Testis (tissue), 3 donors: ENCODE data around the gene PPP1R14C. TPM values are rescaled to one million over a fixed set of nuclear protein-coding genes. Genes with fewer than 3 reads are reported as not detected.

ENCODE experiments used
- DNase-seq: peaks from one replicate; pipeline ENCODE4 v3.0.0-alpha.2; 2019
- H3K27ac ChIP-seq, 2 donors: fragments of 200-600 bp; sonication (generic); one replicate each; pipeline ENCODE4 v1.5.1; 2019
- H3K27me3 ChIP-seq: fragments of 200-600 bp; sonication (generic); one replicate; pipeline ENCODE4 v1.5.1; 2019
- H3K36me3 ChIP-seq: fragments of 200-600 bp; sonication (generic); one replicate; pipeline ENCODE4 v1.5.1; 2017; ENCODE audit warnings: low read depth; ENCODE audit errors: missing control alignments
- H3K4me1 ChIP-seq: fragments of 200-600 bp; sonication (generic); one replicate; pipeline ENCODE4 v1.5.1; 2019
- H3K4me3 ChIP-seq, 2 donors: fragments of 200-600 bp; sonication (generic); one replicate each; pipeline ENCODE4 v1.5.1; 2017 to 2019
- H3K9me3 ChIP-seq: fragments of 200-600 bp; sonication (generic); one replicate; pipeline ENCODE4 v1.5.1; 2017
- POLR2A ChIP-seq: fragments of 450-650 bp; IDR thresholded peaks from one replicate; pipeline ENCODE4 v1.6.1; 2017; ENCODE audit warnings: antibody characterized with exemption, mild to moderate bottlenecking, moderate library complexity
- WGBS, 2 donors: methylation state at CpG; one replicate each; pipeline ENCODE4 v1.1.5; 2018; 5-methylcytosine and 5-hydroxymethylcytosine counted together
- intact Hi-C: fragments of 100-400 bp; cut with DNase I; formaldehyde crosslinking; loops from one replicate; pipeline ENCODE4 v1.15.1; 2023; ENCODE audit warnings: low total_unique reads
- polyA plus RNA-seq: library from polyadenylated mRNA; stranded (reverse); fragments of 350-450 nt; fragmentation: Illumina TruSeq; extraction: RNeasy Lipid Tissue Mini Kit (QIAGEN cat#74804); gene quantifications from one replicate; pipeline ENCODE4 v1.2.3, GENCODE V29; 2014; ENCODE audit warnings: low read depth, low replicate concordance; ENCODE audit not compliant: insufficient read depth
- total RNA-seq, 2 donors: library from RNA; depleted of rRNA; stranded (reverse); fragments of >200 nt; gene quantifications; one replicate each; pipeline ENCODE4 v1.2.3, GENCODE V29; 2016
- TF ChIP-seq, protein P1 (sequence below), 3 experiments: fragments of 450-650 bp in 2 of 3; fragments of 200-600 bp in 1 of 3; sonication (generic) in 1 of 3; IDR thresholded peaks; one replicate each; pipeline ENCODE4 v1.5.1; 2016 to 2019; ENCODE audit warnings: antibody characterized with exemption in 3 of 3, mild to moderate bottlenecking in 2 of 3, moderate library complexity in 1 of 3

PPP1R14C gene
- total and polyA plus RNA-seq, 3 donors from 2014 or later = 11.1 to 27.1 (median 22.4) TPM

- Histone ChIP-seq H3K27me3 (no peaks in the 10 kb centered on the region), H3K27ac (no peak overlapping the region), H3K4me1 (peaks cover 8% of the 10 kb centered on the region), H3K4me3 (no peak overlapping the region), H3K9me3 (no peaks in the 10 kb centered on the region), H3K36me3 (no peaks in the 10 kb centered on the region)
- DNase-seq = no peak
- whole genome bisulfite sequencing, 2 donors = 80 to 98% methylated on average over 5 of the region's 5 CpGs
- intact Hi-C loops = no loop called here
- TF ChIP-seq POLR2A = no peak
- TF ChIP-seq, protein P1, sequence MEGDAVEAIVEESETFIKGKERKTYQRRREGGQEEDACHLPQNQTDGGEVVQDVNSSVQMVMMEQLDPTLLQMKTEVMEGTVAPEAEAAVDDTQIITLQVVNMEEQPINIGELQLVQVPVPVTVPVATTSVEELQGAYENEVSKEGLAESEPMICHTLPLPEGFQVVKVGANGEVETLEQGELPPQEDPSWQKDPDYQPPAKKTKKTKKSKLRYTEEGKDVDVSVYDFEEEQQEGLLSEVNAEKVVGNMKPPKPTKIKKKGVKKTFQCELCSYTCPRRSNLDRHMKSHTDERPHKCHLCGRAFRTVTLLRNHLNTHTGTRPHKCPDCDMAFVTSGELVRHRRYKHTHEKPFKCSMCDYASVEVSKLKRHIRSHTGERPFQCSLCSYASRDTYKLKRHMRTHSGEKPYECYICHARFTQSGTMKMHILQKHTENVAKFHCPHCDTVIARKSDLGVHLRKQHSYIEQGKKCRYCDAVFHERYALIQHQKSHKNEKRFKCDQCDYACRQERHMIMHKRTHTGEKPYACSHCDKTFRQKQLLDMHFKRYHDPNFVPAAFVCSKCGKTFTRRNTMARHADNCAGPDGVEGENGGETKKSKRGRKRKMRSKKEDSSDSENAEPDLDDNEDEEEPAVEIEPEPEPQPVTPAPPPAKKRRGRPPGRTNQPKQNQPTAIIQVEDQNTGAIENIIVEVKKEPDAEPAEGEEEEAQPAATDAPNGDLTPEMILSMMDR (IDR thresholded peaks at IDR 0.05) = no peak
Observed at GRCh38 chr6:150233843-150234269, 91.0 kb downstream of the PPP1R14C start.

DNA sequence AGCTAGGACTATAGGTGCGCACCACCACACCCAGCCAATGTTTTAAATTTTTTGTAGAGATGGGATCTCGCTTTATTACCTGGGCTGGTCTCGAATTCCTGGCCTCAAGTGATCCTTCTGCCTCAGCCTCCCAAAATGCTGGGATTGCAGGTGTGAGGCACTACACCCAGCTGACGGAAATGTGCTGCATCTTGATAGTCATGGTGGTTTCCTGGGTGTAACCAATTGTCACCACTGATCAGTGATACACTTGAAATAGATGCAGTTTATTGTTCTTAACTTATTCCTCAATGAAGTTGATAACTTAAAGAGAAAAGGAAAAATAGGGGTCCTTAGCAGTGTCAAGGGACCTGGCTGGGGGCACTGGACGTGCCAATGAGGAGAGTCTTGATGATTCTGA is 92.4 kb downstream of the PPP1R14C start:
- WGBS, 2 donors = 92 to 95% methylated on average over 5 of the region's 5 CpGs
- Histone ChIP-seq H3K9me3 (no peaks in the 10 kb centered on the region), H3K4me1 (peaks cover 8% of the 10 kb centered on the region), H3K27ac (no peak overlapping the region), H3K4me3 (no peak overlapping the region), H3K27me3 (no peaks in the 10 kb centered on the region), H3K36me3 (no peaks in the 10 kb centered on the region)
- intact Hi-C loops = no loop called here
- no peak for DNase-seq
- TF ChIP-seq POLR2A = no peak
- TF ChIP-seq, protein P1 (IDR thresholded peaks at IDR 0.05) = no peak

- no peak overlapping the region for H3K27ac ChIP-seq
- no peak for TF ChIP-seq POLR2A
- TF ChIP-seq, protein P1 (IDR thresholded peaks at IDR 0.05) = no peak
- H3K27me3 ChIP-seq = no peaks in the 10 kb centered on the region
- no peaks in the 10 kb centered on the region for H3K9me3 ChIP-seq
- H3K4me1 ChIP-seq = peaks cover 12% of the 10 kb centered on the region
- intact Hi-C loops = no loop called here
- 89 to 92% methylated on average over 8 of the region's 8 CpGs for WGBS, 2 donors
- H3K36me3 ChIP-seq = no peaks in the 10 kb centered on the region
- H3K4me3 ChIP-seq = no peak overlapping the region
- no peak for DNase-seq
Observed at GRCh38 chr6:150236114-150236513, 93.3 kb downstream of the PPP1R14C start.

GRCh38 chr6:150236544-150236943 is 93.7 kb downstream of the PPP1R14C start:
- WGBS, 2 donors = 90 to 93% methylated on average over 9 of the region's 9 CpGs
- intact Hi-C loops = no loop called here
- Histone ChIP-seq H3K9me3 (no peaks in the 10 kb centered on the region), H3K4me1 (peaks cover 12% of the 10 kb centered on the region), H3K27ac (no peak overlapping the region), H3K4me3 (no peak overlapping the region), H3K27me3 (no peaks in the 10 kb centered on the region), H3K36me3 (no peaks in the 10 kb centered on the region)
- DNase-seq = no peak
- TF ChIP-seq POLR2A = no peak
- TF ChIP-seq, protein P1 (IDR thresholded peaks at IDR 0.05) = no peak

GRCh38 chr6:150237626-150238025 is 94.8 kb downstream of the PPP1R14C start:
- Histone ChIP-seq H3K36me3 (no peaks in the 10 kb centered on the region), H3K4me1 (peaks cover 12% of the 10 kb centered on the region), H3K27ac (no peak overlapping the region), H3K9me3 (no peaks in the 10 kb centered on the region), H3K27me3 (no peaks in the 10 kb centered on the region), H3K4me3 (no peak overlapping the region)
- no peak for DNase-seq
- WGBS, 2 donors = 92 to 94% methylated on average over 3 of the region's 3 CpGs
- intact Hi-C loops = no loop called here
- TF ChIP-seq, protein P1 (IDR thresholded peaks at IDR 0.05) = no peak
- no peak for TF ChIP-seq POLR2A
